Endodermal cell (in vitro differentiated cells): ENCODE results near the gene DLG2. TPM values are rescaled to one million over a fixed set of nuclear protein-coding genes. Genes with fewer than 3 reads are reported as not detected.

Experiments used
- DNase-seq: peaks from one replicate; pipeline ENCODE4 v3.0.0-alpha.2; 2017
- H3K27ac ChIP-seq: 2 replicates; pipeline ENCODE4 v1.5.1; 2013; ENCODE audit warnings: mild to moderate bottlenecking, low read depth, low read length, moderate library complexity
- H3K27me3 ChIP-seq: 2 replicates; pipeline ENCODE4 v1.6.1; 2013; ENCODE audit warnings: mild to moderate bottlenecking, low read length, moderate library complexity; ENCODE audit not compliant: insufficient read depth, control insufficient read depth, poor library complexity, severe bottlenecking
- H3K36me3 ChIP-seq: 2 replicates; pipeline ENCODE4 v1.7.0; 2013; ENCODE audit warnings: mild to moderate bottlenecking, low read length, moderate library complexity; ENCODE audit not compliant: control insufficient read depth, insufficient read depth
- H3K4me1 ChIP-seq: one replicate; pipeline ENCODE4 v1.7.0; 2013; ENCODE audit warnings: low read length; ENCODE audit not compliant: control insufficient read depth, insufficient read depth
- H3K4me3 ChIP-seq: 2 replicates; pipeline ENCODE4 v1.5.1; 2013; ENCODE audit warnings: mild to moderate bottlenecking, low read length, moderate library complexity
- H3K9ac ChIP-seq: 2 replicates; pipeline ENCODE4 v1.6.1; 2013; ENCODE audit warnings: mild to moderate bottlenecking, low read length, moderate library complexity; ENCODE audit not compliant: poor library complexity, severe bottlenecking; ENCODE audit errors: extremely low read depth
- H3K9me3 ChIP-seq: 2 replicates; pipeline ENCODE4 v1.6.1; 2013; ENCODE audit warnings: mild to moderate bottlenecking, low read length, moderate library complexity; ENCODE audit not compliant: control insufficient read depth
- H3K27ac Mint-ChIP-seq: 2 replicates; pipeline ENCODE4 v1.8.0; 2020; ENCODE audit warnings: mixed read lengths
- H3K27me3 Mint-ChIP-seq: 2 replicates; pipeline ENCODE4 v1.8.0; 2021; ENCODE audit warnings: mild to moderate bottlenecking, mixed read lengths; ENCODE audit not compliant: insufficient read depth
- H3K36me3 Mint-ChIP-seq: 2 replicates; pipeline ENCODE4 v1.8.0; 2020; ENCODE audit warnings: low read depth, mixed read lengths
- H3K4me1 Mint-ChIP-seq: 2 replicates; pipeline ENCODE4 v1.8.0; 2020; ENCODE audit warnings: mixed read lengths
- H3K4me3 Mint-ChIP-seq: 2 replicates; pipeline ENCODE4 v1.8.0; 2020; ENCODE audit warnings: mild to moderate bottlenecking, moderate library complexity, mixed read lengths
- H3K9me3 Mint-ChIP-seq: 2 replicates; pipeline ENCODE4 v1.8.0; 2020; ENCODE audit warnings: mild to moderate bottlenecking, mixed read lengths
- CTCF ChIP-seq: fragments of 200-600 bp; sonication (generic); conservative IDR thresholded peaks from 2 replicates; pipeline ENCODE4 v1.5.0; 2021; ENCODE audit warnings: antibody characterized with exemption, mild to moderate bottlenecking
- WGBS, 2 experiments: methylation state at CpG; one replicate each; pipeline versions ENCODE4 v1.1.5 to v1.1.7; 2013; ENCODE audit warnings: missing lambda C conversion rate in 2 of 2, mixed read lengths in 1 of 2; ENCODE audit not compliant: insufficient coverage in 1 of 2, insufficient read length in 1 of 2; 5-methylcytosine and 5-hydroxymethylcytosine counted together
- total RNA-seq, 2 donors: library from RNA; stranded (reverse); fragmentation: NEBNext Ultra II Directional in 1 of 2; extraction: Animal tissue kit (Norgen Biotek cat#: 25700) in 1 of 2; gene quantifications; 2 replicates in 1 of 2; 3 replicates in 1 of 2; pipeline ENCODE4 v1.2.1, GENCODE V29; 2021

Gene DLG2
- total RNA-seq, 2 donors from 2014 or later: 9.6 to 10.6 TPM

- DNase-seq: no peak
- no peak overlapping the region for H3K27ac Mint-ChIP-seq
- H3K4me3 Mint-ChIP-seq: no peak overlapping the region
- no peaks in the 10 kb centered on the region for H3K4me1 ChIP-seq
- no peak for TF ChIP-seq CTCF
- H3K27me3 Mint-ChIP-seq: no peaks in the 10 kb centered on the region
- H3K4me3 ChIP-seq: no peak overlapping the region
- no peaks in the 10 kb centered on the region for H3K4me1 Mint-ChIP-seq
- H3K27me3 ChIP-seq: no peaks in the 10 kb centered on the region
- no peaks in the 10 kb centered on the region for H3K36me3 ChIP-seq
- no peak overlapping the region for H3K9ac ChIP-seq
- no peak overlapping the region for H3K27ac ChIP-seq
- no peaks in the 10 kb centered on the region for H3K36me3 Mint-ChIP-seq
- H3K9me3 ChIP-seq: no peaks in the 10 kb centered on the region
- H3K9me3 Mint-ChIP-seq: no peaks in the 10 kb centered on the region
- 93% methylated on average over 2 of the region's 2 CpGs; no CpG with 5 or more reads in 1 of the 2 experiments for WGBS, 2 experiments
Observed at GRCh38 chr11:84372381-84372950, 1254.7 kb downstream of the DLG2 start.

GRCh38 chr11:84358034-84358433, 1269.1 kb downstream of the DLG2 start:
- Mint-ChIP-seq H3K4me1 (peaks cover 8% of the 10 kb centered on the region), H3K4me3 (no peak overlapping the region), H3K9me3 (peaks cover 1% of the 10 kb centered on the region), H3K36me3 (no peaks in the 10 kb centered on the region), H3K27ac (no peak overlapping the region), H3K27me3 (peaks cover 13% of the 10 kb centered on the region)
- no peak for TF ChIP-seq CTCF
- no peak for DNase-seq
- Histone ChIP-seq H3K4me3 (no peak overlapping the region), H3K36me3 (no peaks in the 10 kb centered on the region), H3K27me3 (peaks cover 50% of the 10 kb centered on the region), H3K9me3 (no peaks in the 10 kb centered on the region), H3K9ac (no peak overlapping the region), H3K4me1 (no peaks in the 10 kb centered on the region), H3K27ac (no peak overlapping the region)
- 88 to 90% methylated on average over 1 to 2 of the region's 2 CpGs for WGBS, 2 experiments

GRCh38 chr11:84355911-84356310, 1271.2 kb downstream of the DLG2 start:
- DNase-seq: no peak
- peaks cover 39% of the 10 kb centered on the region for H3K27me3 ChIP-seq
- no peak for TF ChIP-seq CTCF
- no peaks in the 10 kb centered on the region for H3K4me1 ChIP-seq
- no peaks in the 10 kb centered on the region for H3K36me3 ChIP-seq
- no peak overlapping the region for H3K9ac ChIP-seq
- no peak overlapping the region for H3K4me3 ChIP-seq
- Mint-ChIP-seq H3K27ac (no peak overlapping the region), H3K4me3 (no peak overlapping the region), H3K4me1 (peaks cover 8% of the 10 kb centered on the region), H3K27me3 (peaks cover 8% of the 10 kb centered on the region), H3K9me3 (no peaks in the 10 kb centered on the region), H3K36me3 (no peaks in the 10 kb centered on the region)
- no peaks in the 10 kb centered on the region for H3K9me3 ChIP-seq
- H3K27ac ChIP-seq: no peak overlapping the region
